ENCODE results near the gene CAPN2.
A peak's percentile ranks its signal among the peaks of the same experiment; 100 is the strongest.
"Not testable (repeated sequence)": the region's sequence is repeated elsewhere in the genome, so short reads cannot be mapped to it uniquely, and the experiment has no call there.

CAPN2 gene

GRCh38 chr1:223717695-223718363, 5.5 kb downstream of the CAPN2 start:
- peak; percentile 30 for DNase-seq

- DNase-seq = no peak
These were observed 6.5 kb downstream of the CAPN2 start for GRCh38 chr1:223718850-223719249.

GRCh38 chr1:223720971-223721591, 8.7 kb downstream of the CAPN2 start:
- DNase-seq = no peak

GRCh38 chr1:223721658-223722607, 9.6 kb downstream of the CAPN2 start:
- no peak for DNase-seq

DNA sequence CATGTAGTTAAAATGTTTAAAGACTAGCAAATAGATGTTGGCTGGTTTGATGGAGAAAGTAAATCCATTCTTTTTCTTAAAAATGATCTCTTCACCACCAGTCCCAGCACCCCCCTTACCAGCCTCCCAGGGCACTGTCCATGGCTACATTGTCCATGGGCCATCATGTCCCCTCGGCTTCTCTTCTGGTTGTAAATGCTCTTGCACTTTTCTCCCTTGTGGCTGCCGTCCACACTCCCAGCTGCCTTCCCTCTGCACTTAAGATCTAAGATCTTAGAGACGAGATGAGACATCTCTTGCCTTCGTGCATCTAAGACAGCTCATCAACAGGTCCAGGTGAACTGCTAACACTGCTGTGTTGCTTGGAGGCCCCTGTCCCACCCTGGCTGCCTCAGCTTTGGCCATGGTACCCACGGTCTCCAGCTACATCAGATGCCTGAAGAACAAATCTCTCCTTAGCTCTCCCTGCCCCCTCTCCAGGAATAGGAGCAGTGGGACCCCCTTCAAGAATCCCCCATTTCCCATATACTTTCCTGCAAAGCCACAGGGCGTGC, 11.1 kb downstream of the CAPN2 start:
- DNase-seq = no peak

DNA sequence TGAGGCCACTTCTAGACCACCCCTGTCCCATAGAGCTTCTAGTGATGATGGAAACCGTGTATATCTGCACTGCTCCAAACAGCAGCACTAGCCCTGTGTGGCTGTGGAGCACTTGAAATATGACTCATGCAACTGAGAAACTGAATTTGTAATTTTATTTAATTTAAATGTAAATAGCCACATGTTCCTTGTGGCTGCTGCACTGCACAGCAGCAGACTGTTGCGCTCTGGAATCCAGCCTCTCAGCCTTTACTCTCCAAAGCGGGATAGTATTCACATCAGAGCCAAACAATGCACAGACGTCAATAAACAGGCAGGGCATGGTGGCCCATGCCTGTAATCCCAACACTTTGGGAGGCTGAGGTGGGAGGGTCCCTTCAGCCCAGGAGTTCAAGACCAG, 12.0 kb downstream of the CAPN2 start:
- DNase-seq = no peak

- no peak for DNase-seq
These were observed 13.2 kb downstream of the CAPN2 start for GRCh38 chr1:223725578-223725977.

DNA sequence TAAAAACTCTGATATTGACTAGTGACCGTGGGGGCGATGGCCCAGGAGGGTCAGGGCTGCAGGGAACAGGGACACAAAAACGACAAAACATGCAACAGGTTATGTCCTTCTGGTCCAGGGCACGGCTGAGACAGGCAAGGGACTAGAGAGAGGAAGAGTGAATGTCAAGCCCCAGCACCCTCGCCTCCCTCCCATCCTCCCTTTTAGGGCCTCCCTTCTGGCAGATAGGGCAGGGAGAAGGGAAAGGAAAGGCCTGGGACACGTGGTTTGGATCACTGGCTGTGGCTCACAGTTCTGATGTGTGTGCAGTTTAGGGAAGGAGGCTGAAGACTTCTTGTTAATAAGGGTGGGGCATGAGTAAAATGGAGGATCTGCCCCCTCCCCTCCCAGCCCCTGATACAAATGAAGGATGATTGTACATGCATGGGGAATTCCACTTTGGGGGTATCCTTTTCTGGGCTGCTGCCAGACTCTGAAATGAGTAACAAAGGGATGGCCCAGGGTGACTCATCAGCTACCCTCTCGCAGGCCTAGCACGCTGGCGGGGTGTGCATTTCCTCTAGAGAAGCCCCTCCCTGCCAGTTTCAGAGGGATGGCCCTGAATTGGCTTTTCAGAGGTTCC, 14.2 kb downstream of the CAPN2 start:
- peak; percentile 93 for DNase-seq

DNA sequence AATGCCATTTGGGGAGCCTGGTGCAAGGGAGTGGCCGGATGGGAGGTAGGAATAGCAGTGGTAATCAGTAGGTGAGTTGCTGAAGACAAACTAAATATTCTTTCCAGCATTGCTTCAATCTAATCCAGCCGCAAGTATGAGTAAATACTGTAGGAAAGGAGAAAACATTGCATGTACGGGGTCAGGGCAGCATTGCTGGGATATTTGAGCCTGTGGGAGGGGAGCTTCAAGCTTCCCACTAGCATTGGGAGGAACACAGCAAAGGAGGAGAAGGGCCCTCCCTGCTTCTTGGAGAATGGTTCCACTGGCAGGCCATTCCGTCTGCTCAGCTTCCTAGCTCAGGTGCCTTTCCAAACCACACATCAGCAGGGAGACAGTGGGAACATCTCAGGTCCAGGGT, 15.2 kb downstream of the CAPN2 start:
- DNase-seq = no peak

DNA sequence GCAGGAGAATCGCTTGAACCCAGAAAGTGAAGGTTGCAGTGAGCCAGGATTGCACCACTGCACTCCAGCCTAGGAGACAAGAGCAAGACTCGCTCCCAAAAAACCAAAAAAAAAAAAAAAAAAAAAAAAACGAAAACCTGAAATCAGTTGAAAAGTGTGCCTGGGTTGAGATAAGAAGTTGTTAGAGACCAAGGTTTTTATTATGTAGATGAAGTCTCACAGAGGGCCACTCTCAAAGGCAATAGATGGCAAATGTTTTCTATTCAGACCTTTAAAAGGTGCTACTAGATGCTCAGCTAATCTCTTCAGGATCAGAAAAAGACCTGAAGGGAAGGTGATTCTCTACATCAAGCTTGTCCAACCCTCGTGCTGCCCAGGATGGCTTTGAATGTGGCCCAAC, 17.6 kb downstream of the CAPN2 start:
- DNase-seq = no peak

DNA sequence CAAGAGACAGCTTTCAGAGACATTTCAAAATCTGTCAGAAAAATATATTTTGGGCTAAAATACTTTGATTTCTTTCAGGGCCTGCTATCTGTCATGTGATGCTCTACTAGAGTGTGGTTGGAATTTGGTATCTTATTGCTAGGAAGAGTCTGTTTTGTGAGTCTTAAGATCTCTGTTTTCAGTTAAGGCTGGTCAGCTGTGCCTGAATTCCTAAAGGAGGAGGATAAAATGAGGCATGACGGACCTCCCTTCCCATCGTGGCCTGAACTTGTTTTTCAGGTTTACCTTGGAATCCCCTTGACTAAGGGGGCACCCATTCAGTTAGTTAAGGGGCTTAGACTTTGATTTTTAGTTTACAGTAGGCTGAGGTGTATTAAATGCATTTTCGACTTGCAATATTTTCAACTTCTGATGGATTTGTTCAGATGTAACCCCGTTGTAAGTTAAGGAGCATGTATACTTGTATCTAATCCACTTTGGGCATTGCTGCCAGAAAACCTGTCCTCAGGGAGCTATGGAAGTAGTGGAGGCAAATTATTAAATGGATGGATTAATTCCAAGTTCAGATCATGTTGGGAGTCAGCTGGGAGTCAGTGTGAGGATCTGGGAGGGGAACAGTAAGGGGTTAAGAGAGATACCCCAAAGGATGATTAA, 18.3 kb downstream of the CAPN2 start:
- no peak for DNase-seq

DNA sequence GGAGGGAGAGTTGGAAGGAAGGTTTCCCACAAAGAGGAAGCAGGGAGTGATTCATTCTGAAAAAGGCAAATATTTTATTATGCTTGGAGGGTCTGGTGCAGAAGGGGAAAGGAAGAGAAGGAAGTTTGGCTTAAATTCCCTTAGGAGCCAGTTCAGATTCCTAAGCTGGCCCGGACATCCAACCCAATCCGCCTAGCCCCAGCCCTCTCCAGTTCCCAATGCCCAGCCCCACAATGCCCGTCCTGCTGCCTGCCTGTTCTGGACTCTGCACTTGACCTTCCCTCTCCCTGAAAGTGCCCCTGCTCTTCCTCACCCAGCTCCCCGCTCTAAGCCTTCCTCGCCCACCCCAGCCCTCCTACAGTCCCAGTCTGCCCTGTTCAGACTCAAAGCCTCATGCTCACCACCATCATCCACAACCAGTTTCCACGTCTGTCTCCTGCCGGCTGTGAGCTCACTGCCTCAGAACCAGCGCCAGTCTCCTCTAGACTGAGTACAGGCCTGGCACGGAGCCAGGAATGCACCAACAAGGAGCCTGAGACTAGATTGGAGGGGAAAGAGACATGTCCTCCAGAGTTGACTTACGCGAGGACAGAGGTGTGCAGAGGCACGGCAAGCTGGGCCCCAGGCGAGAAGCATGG, 18.9 kb downstream of the CAPN2 start:
- DNase-seq = no peak

- DNase-seq = no peak
These were observed 20.9 kb downstream of the CAPN2 start for GRCh38 chr1:223732993-223733798.

- no peak for DNase-seq
These were observed 21.8 kb downstream of the CAPN2 start for GRCh38 chr1:223733898-223734852.

DNA sequence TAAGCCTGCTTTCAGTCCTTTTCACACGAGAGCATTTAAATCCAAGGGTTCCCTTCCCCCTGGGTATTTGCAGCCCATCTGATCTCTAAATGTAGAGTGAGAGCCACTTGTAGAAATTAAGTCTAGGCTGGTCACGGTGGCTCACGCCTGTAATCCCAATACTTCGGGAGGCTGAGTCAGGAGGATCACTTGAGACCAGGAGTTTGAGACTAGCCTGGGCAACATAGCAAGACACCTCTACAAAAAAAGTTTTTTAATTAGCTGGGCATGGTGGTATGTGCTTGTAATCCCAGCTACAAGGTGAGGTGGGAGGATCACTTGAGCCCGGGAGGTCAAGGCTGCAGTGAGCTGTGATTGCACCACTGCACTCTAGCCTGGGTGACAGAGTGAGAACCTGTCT, 24.3 kb downstream of the CAPN2 start:
- not testable (repeated sequence) for DNase-seq

DNA sequence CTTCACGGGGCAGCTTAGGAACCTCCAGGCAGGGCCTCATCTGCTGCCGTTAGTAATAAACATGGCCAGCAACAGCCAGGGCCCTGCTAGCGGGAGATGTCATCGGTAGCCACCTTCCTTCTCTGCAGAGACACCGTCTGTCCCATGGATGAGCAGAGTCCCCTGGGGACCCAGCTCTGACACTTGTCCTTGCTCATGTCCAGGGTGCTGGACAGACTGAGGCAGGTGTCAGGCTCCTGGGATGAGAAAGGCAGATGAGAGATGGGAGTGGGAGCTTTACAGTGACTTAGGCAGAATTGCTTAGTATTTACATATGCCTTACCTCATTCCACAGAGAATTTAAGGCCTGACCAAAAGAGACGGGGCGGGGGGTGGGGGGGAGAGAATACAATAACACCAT, 25.0 kb downstream of the CAPN2 start:
- DNase-seq = no peak

- DNase-seq = no peak
These were observed 26.4 kb downstream of the CAPN2 start for GRCh38 chr1:223738465-223739365.

GRCh38 chr1:223739366-223740037, 27.2 kb downstream of the CAPN2 start:
- no peak for DNase-seq

Measured in activated naive CD4-positive, alpha-beta T cell treated with Interleukin-2 at 50 U/mL for 16 hours (primary cell).